ENCODE measurements around the gene COQ8A. TPM values are rescaled to one million over a fixed set of nuclear protein-coding genes. Genes with fewer than 3 reads are reported as not detected.

COQ8A gene
- total RNA-seq, 1 donor from 2014 or later = 29.7 TPM

DNA sequence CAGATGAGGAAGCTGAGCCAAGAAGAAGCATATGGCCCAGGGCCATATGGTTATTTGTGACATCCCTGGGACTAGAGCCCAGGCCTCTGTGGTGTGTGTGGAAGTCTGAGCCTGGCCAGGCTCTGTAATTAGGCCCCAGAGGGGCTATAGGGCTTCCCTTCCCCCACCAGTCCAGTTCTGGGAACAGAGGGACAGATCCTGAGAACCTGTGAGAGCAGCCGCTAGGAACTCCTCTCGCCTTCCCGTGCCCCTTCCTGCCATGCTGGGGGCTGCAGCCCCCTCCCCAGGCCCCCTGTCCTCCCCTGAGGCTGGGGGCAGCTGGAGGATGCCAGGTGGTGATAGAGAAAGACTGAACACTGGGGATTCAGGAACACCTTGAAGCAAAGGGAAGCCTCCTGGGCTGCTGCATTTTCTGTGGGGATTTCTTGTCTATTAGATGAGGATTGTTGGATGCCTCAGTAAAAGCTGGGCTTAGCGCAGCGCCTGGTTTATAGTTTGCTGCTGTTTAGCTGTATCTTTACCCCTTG lies 33.3 kb downstream of the COQ8A start:
- H3K9me3 Mint-ChIP-seq = peaks cover 7% of the 10 kb centered on the region
- TF ChIP-seq, protein P1, sequence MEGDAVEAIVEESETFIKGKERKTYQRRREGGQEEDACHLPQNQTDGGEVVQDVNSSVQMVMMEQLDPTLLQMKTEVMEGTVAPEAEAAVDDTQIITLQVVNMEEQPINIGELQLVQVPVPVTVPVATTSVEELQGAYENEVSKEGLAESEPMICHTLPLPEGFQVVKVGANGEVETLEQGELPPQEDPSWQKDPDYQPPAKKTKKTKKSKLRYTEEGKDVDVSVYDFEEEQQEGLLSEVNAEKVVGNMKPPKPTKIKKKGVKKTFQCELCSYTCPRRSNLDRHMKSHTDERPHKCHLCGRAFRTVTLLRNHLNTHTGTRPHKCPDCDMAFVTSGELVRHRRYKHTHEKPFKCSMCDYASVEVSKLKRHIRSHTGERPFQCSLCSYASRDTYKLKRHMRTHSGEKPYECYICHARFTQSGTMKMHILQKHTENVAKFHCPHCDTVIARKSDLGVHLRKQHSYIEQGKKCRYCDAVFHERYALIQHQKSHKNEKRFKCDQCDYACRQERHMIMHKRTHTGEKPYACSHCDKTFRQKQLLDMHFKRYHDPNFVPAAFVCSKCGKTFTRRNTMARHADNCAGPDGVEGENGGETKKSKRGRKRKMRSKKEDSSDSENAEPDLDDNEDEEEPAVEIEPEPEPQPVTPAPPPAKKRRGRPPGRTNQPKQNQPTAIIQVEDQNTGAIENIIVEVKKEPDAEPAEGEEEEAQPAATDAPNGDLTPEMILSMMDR (conservative IDR thresholded peaks at IDR 0.05) = no peak
- peak overlapping the region; percentile 70 for H3K27ac Mint-ChIP-seq

DNA sequence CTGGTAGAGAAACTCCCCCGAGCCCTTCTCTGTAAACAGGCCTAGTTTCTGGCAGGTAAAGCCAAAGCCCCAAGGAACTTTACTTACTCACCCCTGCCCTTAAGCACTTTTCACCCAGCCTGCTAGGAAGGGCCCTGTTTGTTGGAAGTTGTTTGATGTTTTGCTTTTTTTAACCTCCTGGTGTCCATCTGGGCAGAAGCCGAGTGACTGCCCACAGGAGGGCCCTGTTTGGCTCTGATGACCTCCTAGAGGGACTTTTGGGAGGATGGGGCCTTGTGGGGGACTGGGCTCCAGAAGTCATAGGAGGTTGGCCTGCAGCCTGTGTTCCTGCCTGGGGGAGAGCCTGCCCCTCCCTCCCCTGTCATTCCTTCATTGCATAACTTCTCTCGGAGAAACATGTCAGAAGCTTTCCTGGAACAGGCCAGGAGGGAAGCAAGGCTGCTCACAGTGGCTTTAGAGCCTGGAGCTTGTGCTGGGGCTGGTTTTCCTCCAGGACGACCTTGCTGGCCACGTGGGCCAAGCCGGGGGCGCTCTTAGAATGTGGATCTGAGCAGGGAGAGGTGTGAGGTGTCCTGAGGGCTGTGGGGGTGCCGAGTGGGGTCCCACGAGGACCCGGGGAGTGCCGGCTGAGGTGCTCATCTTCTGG lies 33.9 kb downstream of the COQ8A start:
- DNase-seq (ENCODE audit: extremely low spot score, unreplicated experiment) = no peak
- Mint-ChIP-seq H3K27me3 (no peaks in the 10 kb centered on the region), H3K9me3 (peaks cover 7% of the 10 kb centered on the region), H3K4me3 (peak overlapping the region; percentile 39), H3K27ac (peak overlapping the region; percentile 70), H3K36me3 (peaks cover 8% of the 10 kb centered on the region), H3K4me1 (ENCODE audit: unreplicated experiment) (peaks cover 17% of the 10 kb centered on the region)
- TF ChIP-seq, protein P1 (conservative IDR thresholded peaks at IDR 0.05) = no peak

More for the DNA sequence above, 33.3 kb downstream of the COQ8A start:
- H3K36me3 Mint-ChIP-seq = peaks cover 13% of the 10 kb centered on the region
- H3K4me3 Mint-ChIP-seq = no peak overlapping the region
- H3K4me1 Mint-ChIP-seq (ENCODE audit: unreplicated experiment) = peaks cover 17% of the 10 kb centered on the region
- no peaks in the 10 kb centered on the region for H3K27me3 Mint-ChIP-seq
- DNase-seq (ENCODE audit: extremely low spot score, unreplicated experiment) = no peak

DNA sequence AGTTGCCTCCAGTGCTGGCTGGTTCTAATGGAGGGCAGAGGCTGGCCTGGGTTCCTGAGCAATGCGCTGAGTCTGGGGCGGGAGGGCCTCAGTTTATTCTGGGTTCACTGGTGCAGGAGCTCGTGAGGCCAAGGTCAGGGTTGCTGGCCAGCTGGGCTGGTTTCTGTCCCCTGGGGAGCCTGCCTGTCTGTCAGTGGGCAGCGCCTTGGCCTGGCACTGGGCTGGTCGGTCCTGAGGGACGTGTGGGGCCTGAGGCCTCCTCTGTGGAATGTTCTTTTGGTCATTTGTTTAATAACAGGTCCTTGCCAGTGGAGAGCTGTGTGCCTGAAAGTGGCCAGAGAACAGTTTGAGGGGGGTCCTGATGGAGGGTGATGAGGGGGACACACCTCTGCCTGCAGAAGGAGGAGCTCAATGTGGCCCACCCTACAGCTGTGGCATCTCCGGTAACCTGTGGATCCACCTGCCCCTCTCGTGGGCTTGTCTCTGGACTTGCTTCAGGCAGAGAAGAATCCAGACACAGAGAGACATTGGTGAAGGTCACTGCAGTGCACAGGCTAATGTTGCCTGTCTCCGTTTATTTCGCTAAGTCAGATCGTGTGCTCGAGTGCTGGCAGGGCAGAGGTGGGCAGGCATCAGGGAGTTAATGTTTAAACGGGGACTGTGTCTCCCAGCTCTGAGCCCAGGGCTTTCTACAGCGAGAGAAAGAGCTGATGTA lies 34.6 kb downstream of the COQ8A start:
- DNase-seq (ENCODE audit: extremely low spot score, unreplicated experiment) = no peak
- Mint-ChIP-seq H3K9me3 (peaks cover 7% of the 10 kb centered on the region), H3K36me3 (peaks cover 7% of the 10 kb centered on the region), H3K4me3 (peak overlapping the region; percentile 72), H3K27me3 (no peaks in the 10 kb centered on the region), H3K4me1 (ENCODE audit: unreplicated experiment) (peaks cover 17% of the 10 kb centered on the region), H3K27ac (peak overlapping the region; percentile 72)
- TF ChIP-seq, protein P1 (conservative IDR thresholded peaks at IDR 0.05) = no peak

DNA sequence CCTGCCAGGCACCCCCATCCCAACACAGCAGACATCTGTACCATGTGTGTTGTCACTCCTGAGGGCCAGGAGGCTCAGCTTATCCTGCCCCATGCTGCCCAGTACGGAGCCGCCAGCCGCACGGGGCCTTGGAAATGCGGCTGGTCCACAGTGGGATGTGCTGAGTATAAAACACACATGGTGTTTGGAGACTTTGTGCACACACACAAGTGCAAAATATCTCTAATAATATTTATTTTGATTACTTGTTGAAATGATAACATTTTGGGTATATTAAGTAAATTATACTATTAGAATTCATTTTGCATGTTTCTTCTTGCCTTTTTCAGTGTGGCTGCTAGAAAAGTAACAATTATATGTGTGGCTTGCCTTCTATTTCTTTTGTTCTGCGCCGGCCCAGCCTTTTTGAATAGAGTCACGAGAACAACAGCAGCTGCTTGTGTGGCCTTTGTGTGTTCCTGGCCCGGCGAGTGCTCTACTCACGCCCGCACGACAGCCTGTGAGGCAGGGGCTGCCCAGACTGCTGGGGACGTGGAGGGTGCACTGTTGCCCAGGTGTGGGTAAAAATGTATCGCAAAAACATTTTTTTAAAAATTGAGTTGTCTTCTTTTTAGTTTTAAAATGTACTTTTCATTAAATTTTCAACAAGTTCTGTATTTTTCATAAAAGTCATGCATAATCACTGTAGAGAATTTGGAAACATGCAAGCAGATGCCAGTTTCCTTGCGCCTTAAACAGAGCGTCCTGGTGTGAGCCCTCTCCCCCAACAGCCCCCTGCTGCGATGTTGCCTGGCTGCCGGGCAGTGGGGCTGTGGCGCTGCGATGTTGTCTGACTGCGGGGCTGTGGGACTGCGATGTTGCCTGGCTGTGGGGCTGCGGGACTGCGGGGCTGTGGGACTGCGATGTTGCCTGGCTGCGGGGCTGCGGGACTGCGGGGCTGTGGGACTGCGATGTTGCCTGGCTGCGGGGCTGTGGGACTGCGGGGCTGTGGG lies 35.5 kb downstream of the COQ8A start:
- Mint-ChIP-seq H3K4me3 (peak overlapping the region; percentile 72), H3K36me3 (peaks cover 7% of the 10 kb centered on the region)
- peak; percentile 60 for DNase-seq (ENCODE audit: extremely low spot score, unreplicated experiment)

More for the DNA sequence above, 35.5 kb downstream of the COQ8A start:
- H3K4me1 Mint-ChIP-seq (ENCODE audit: unreplicated experiment) = peaks cover 17% of the 10 kb centered on the region
- TF ChIP-seq, protein P1 (conservative IDR thresholded peaks at IDR 0.05) = no peak
- no peaks in the 10 kb centered on the region for H3K27me3 Mint-ChIP-seq
- H3K9me3 Mint-ChIP-seq = peaks cover 7% of the 10 kb centered on the region
- peak overlapping the region; percentile 72 for H3K27ac Mint-ChIP-seq
